Endothelial cell of umbilical vein (primary cell): Measurements from ENCODE around the gene SAXO1. TPM values are rescaled to one million over a fixed set of nuclear protein-coding genes. Genes with fewer than 3 reads are reported as not detected.

Experiments used
- BruUV-seq: library from RNA; stranded (reverse); fragments of 400-500 nt; replicated peaks from 2 replicates; lab custom pipeline; 2021; lab: Mats Ljungman, UMichigan
- CTCF ChIA-PET: fragments of 300-600, 350-600 bp; sonication (Branson Sonifier 250); formaldehyde crosslinking; loops from one replicate; lab custom pipeline; 2021; ENCODE audit warnings: antibody characterized with exemption, inconsistent platforms; lab: Charles Lee
- POLR2A ChIA-PET: fragments of 300-600, 350-600 bp; sonication (Branson Sonifier 250); formaldehyde crosslinking; loops from one replicate; lab custom pipeline; 2021; ENCODE audit warnings: antibody characterized with exemption, inconsistent platforms; lab: Charles Lee
- DNase-seq: peaks from one replicate; pipeline ENCODE4 v3.0.0-alpha.2; 2011; ENCODE audit warnings: low read depth, low spot score
- FAIRE-seq: peaks from 2 replicates; lab custom pipeline; 2011; peaks lifted over from hg19 to GRCh38; lab: Jason Lieb, UNC
- H2AFZ ChIP-seq: 2 replicates; pipeline ENCODE4 v1.6.0; 2012; ENCODE audit warnings: low read depth, low read length, control low read depth, inconsistent platforms
- H3K27ac ChIP-seq: 2 replicates; pipeline ENCODE4 v1.5.1; 2011; ENCODE audit warnings: low read depth, mild to moderate bottlenecking, control low read depth, low read length, moderate library complexity; ENCODE audit not compliant: insufficient read depth
- H3K27me3 ChIP-seq, 2 experiments: 2 replicates each; pipeline versions ENCODE4 v1.6.0 to v1.6.1; 2011; ENCODE audit warnings: low read length in 2 of 2, mixed read lengths in 1 of 2; ENCODE audit not compliant: control insufficient read depth in 2 of 2, insufficient read depth in 2 of 2
- H3K36me3 ChIP-seq, 2 experiments: 2 replicates in 1 of 2; 3 replicates in 1 of 2; pipeline ENCODE4 v1.5.1; 2011; ENCODE audit warnings: low read length in 2 of 2, mild to moderate bottlenecking in 1 of 2, moderate library complexity in 1 of 2; ENCODE audit not compliant: control insufficient read depth in 2 of 2, insufficient read depth in 2 of 2; ENCODE audit errors: extremely low read depth in 1 of 2
- H3K4me1 ChIP-seq: 3 replicates; pipeline ENCODE4 v1.5.1; 2011; ENCODE audit warnings: mild to moderate bottlenecking, low read length; ENCODE audit not compliant: control insufficient read depth, insufficient read depth; ENCODE audit errors: extremely low read depth
- H3K4me2 ChIP-seq: 2 replicates; pipeline ENCODE4 v1.6.1; 2011; ENCODE audit warnings: low read length, control low read depth, mixed read lengths; ENCODE audit not compliant: insufficient read depth
- H3K4me3 ChIP-seq, 3 experiments: fragments of 200-600 bp in 1 of 3; sonication (generic), shearing (Covaris generic) in 1 of 3; replicated peaks in 1 of 3; 2 replicates each; pipeline ENCODE4 v1.5.1; 2011 to 2016; ENCODE audit warnings: control low read depth in 3 of 3, low read length in 3 of 3, mild to moderate bottlenecking in 2 of 3, inconsistent platforms in 1 of 3, low read depth in 1 of 3, moderate library complexity in 1 of 3; ENCODE audit not compliant: insufficient read depth in 1 of 3
- H3K79me2 ChIP-seq: 2 replicates; pipeline ENCODE4 v1.6.0; 2012; ENCODE audit warnings: low read length, inconsistent platforms; ENCODE audit not compliant: control insufficient read depth, insufficient read depth
- H3K9ac ChIP-seq: replicated peaks from 2 replicates; pipeline ENCODE3; 2011; ENCODE audit warnings: low read length, control low read depth; ENCODE audit not compliant: insufficient read depth; ENCODE audit errors: extremely low read depth
- H3K9me1 ChIP-seq: replicated peaks from 3 replicates; pipeline ENCODE4 v1.6.0; 2011; ENCODE audit warnings: mild to moderate bottlenecking, low read length; ENCODE audit not compliant: control insufficient read depth, insufficient read depth; ENCODE audit errors: extremely low read depth
- H3K9me3 ChIP-seq: replicated peaks from 2 replicates; pipeline ENCODE4 v1.5.1; 2012; ENCODE audit warnings: low read length, inconsistent platforms; ENCODE audit not compliant: control insufficient read depth, insufficient read depth
- H4K20me1 ChIP-seq: replicated peaks from 2 replicates; pipeline ENCODE3; 2011; ENCODE audit warnings: mild to moderate bottlenecking, low read length; ENCODE audit not compliant: control insufficient read depth, insufficient read depth; ENCODE audit errors: extremely low read depth
- EZH2 ChIP-seq: IDR thresholded peaks from 2 replicates; pipeline ENCODE4 v1.6.1; 2012; ENCODE audit warnings: borderline replicate concordance, low read depth, mild to moderate bottlenecking, moderate library complexity, low read length, inconsistent platforms; ENCODE audit not compliant: severe bottlenecking
- FOS ChIP-seq: IDR thresholded peaks from 2 replicates; pipeline ENCODE4 v1.6.1; 2011; ENCODE audit warnings: mild to moderate bottlenecking, low read length, moderate library complexity, borderline replicate concordance; ENCODE audit not compliant: insufficient read depth
- GATA2 ChIP-seq: IDR thresholded peaks from 2 replicates; pipeline ENCODE4 v1.7.0; 2011; ENCODE audit warnings: low read depth, mild to moderate bottlenecking, moderate library complexity, mixed read lengths, low read length; ENCODE audit not compliant: insufficient read length, insufficient read depth
- JUN ChIP-seq: IDR thresholded peaks from 2 replicates; pipeline ENCODE4 v1.6.1; 2011; ENCODE audit warnings: borderline replicate concordance, low read depth; ENCODE audit not compliant: insufficient read length, insufficient read depth
- MYC ChIP-seq: IDR thresholded peaks from one replicate; pipeline ENCODE4 v1.6.1; 2011; ENCODE audit warnings: mild to moderate bottlenecking, low read depth, low read length
- POLR2A ChIP-seq: IDR thresholded peaks from 2 replicates; pipeline ENCODE4 v1.6.1; 2012; ENCODE audit warnings: low read depth, mild to moderate bottlenecking, control low read depth, low read length
- POLR2AphosphoS5 ChIP-seq: IDR thresholded peaks from 2 replicates; pipeline ENCODE4 v1.6.1; 2012; ENCODE audit warnings: low read depth, mild to moderate bottlenecking, control low read depth, low read length, moderate library complexity; ENCODE audit not compliant: insufficient read depth
- dilution Hi-C: fragments of 300-500 bp; cut with MboI; formaldehyde crosslinking; loops from one replicate; pipeline ENCODE4 v1.15.0; 2019; ENCODE audit warnings: low sequenced_read_pairs; ENCODE audit not compliant: extremely low pct_ligation_motif_present
- intact Hi-C: fragments of 100-400 bp; cut with micrococcal nuclease; formaldehyde crosslinking; loops from one replicate; pipeline ENCODE4 v1.10.0; 2022
- polyA plus RNA-seq, 4 experiments: library from polyadenylated mRNA; depleted of rRNA in 3 of 4; stranded (reverse) in 3 of 4; unstranded in 1 of 4; fragments of >200 nt; gene quantifications; 2 replicates each; pipeline versions ENCODE4 v1.2.1 to v1.2.3, GENCODE V29; 2011 to 2012; ENCODE audit warnings: missing spikeins in 1 of 4
- total RNA-seq: library from RNA; stranded (reverse); gene quantifications from 2 replicates; pipeline ENCODE4 v1.2.3, GENCODE V29; 2021
- TF ChIP-seq, protein P1 (sequence below), 2 donors: IDR thresholded peaks; 1 replicate in 1 of 2; 2 replicates in 1 of 2; pipeline ENCODE4 v1.5.1; 2011; ENCODE audit warnings: low read length in 2 of 2, mild to moderate bottlenecking in 2 of 2, moderate library complexity in 2 of 2, control low read depth in 1 of 2, inconsistent platforms in 1 of 2, low read depth in 1 of 2; ENCODE audit not compliant: insufficient read depth in 1 of 2; ENCODE audit errors: extremely low read depth in 1 of 2
- TF ChIP-seq, protein P2 (sequence below): IDR thresholded peaks from 2 replicates; pipeline ENCODE4 v1.6.1; 2011; ENCODE audit not compliant: insufficient read depth, insufficient read length

SAXO1 gene
- total and polyA plus RNA-seq, 2 donors (not counting 3 experiments of a cell fraction or from before 2014, with no cell fraction given): not detected

- intact Hi-C loops (no loop called here), dilution Hi-C loops (no loop called here)
- ChIA-PET CTCF (interaction anchor here (1.5 kb wide), 1 partner anchor 10 kb away, joined by 3 read pairs; no protein-coding TSS in a partner anchor), POLR2A (no interaction called here)
- Histone ChIP-seq H3K4me1 (no peaks in the 10 kb centered on the region), H4K20me1 (no peaks in the 10 kb centered on the region), H3K27me3 (peaks cover 7 to 19% of the 10 kb centered on the region in 2 experiments), H3K9me1 (no peaks in the 10 kb centered on the region), H3K9me3 (no peaks in the 10 kb centered on the region), H3K27ac (no peak overlapping the region), H3K4me2 (no peak overlapping the region), H2AFZ (no peak overlapping the region), H3K9ac (no peak overlapping the region), H3K36me3 (no peaks in the 10 kb centered on the region), H3K79me2 (no peaks in the 10 kb centered on the region), H3K4me3 (no peak overlapping the region)
- FAIRE-seq (no peak), DNase-seq (no peak)
- no TSS peak for BruUV-seq
- TF ChIP-seq GATA2: no peak
- TF ChIP-seq, protein P1, sequence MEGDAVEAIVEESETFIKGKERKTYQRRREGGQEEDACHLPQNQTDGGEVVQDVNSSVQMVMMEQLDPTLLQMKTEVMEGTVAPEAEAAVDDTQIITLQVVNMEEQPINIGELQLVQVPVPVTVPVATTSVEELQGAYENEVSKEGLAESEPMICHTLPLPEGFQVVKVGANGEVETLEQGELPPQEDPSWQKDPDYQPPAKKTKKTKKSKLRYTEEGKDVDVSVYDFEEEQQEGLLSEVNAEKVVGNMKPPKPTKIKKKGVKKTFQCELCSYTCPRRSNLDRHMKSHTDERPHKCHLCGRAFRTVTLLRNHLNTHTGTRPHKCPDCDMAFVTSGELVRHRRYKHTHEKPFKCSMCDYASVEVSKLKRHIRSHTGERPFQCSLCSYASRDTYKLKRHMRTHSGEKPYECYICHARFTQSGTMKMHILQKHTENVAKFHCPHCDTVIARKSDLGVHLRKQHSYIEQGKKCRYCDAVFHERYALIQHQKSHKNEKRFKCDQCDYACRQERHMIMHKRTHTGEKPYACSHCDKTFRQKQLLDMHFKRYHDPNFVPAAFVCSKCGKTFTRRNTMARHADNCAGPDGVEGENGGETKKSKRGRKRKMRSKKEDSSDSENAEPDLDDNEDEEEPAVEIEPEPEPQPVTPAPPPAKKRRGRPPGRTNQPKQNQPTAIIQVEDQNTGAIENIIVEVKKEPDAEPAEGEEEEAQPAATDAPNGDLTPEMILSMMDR (IDR thresholded peaks at IDR 0.05; ENCODE audit: extremely low read depth in 1 of 2, insufficient read depth in 1 of 2, low read depth in 1 of 2, low read length in 2 of 2): no peak
- no peak for TF ChIP-seq JUN
- TF ChIP-seq POLR2A: no peak
- TF ChIP-seq, protein P2, sequence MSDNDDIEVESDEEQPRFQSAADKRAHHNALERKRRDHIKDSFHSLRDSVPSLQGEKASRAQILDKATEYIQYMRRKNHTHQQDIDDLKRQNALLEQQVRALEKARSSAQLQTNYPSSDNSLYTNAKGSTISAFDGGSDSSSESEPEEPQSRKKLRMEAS: no peak
- no peak for TF ChIP-seq MYC
- TF ChIP-seq EZH2: no peak
- TF ChIP-seq FOS: no peak
- TF ChIP-seq POLR2AphosphoS5: no peak
Observed at GRCh38 chr9:18969128-18969527, 63.9 kb downstream of the SAXO1 start.
